DMS53 (cell line): ENCODE results near the gene TNIK.
"Not testable (repeated sequence)": the region's sequence is repeated elsewhere in the genome, so short reads cannot be mapped to it uniquely, and the experiment has no call there.

Experiments used
- DNase-seq: peaks from one replicate; lab custom pipeline; 2025; lab: John Stamatoyannopoulos, UW

Gene TNIK

GRCh38 chr3:171384101-171384891 is 75.9 kb downstream of the TNIK start:
- no peak for DNase-seq

- no peak for DNase-seq
Observed at GRCh38 chr3:171383206-171384018, 76.8 kb downstream of the TNIK start.

GRCh38 chr3:171382347-171382746 is 77.9 kb downstream of the TNIK start:
- not testable (repeated sequence) for DNase-seq

- DNase-seq: no peak
Observed at GRCh38 chr3:171380711-171381425, 79.3 kb downstream of the TNIK start.

GRCh38 chr3:171379961-171380483 is 80.2 kb downstream of the TNIK start:
- no peak for DNase-seq

- DNase-seq: no peak
Observed at GRCh38 chr3:171379281-171379680, 80.9 kb downstream of the TNIK start.

GRCh38 chr3:171378586-171378985 is 81.6 kb downstream of the TNIK start:
- DNase-seq: no peak

- DNase-seq: no peak
Observed at GRCh38 chr3:171377859-171378258, 82.3 kb downstream of the TNIK start.

GRCh38 chr3:171376596-171376947 is 83.6 kb downstream of the TNIK start:
- DNase-seq: no peak

- DNase-seq: no peak
Observed at GRCh38 chr3:171375666-171376595, 84.3 kb downstream of the TNIK start.

GRCh38 chr3:171374661-171375285 is 85.4 kb downstream of the TNIK start:
- no peak for DNase-seq

GRCh38 chr3:171374260-171374659 is 85.9 kb downstream of the TNIK start:
- no peak for DNase-seq

GRCh38 chr3:171373711-171374110 is 86.5 kb downstream of the TNIK start:
- DNase-seq: no peak

- DNase-seq: no peak
Observed at GRCh38 chr3:171372694-171373093, 87.5 kb downstream of the TNIK start.

GRCh38 chr3:171371354-171371753 is 88.9 kb downstream of the TNIK start:
- no peak for DNase-seq

GRCh38 chr3:171369156-171369555 is 91.0 kb downstream of the TNIK start:
- no peak for DNase-seq

GRCh38 chr3:171366738-171367137 is 93.5 kb downstream of the TNIK start:
- not testable (repeated sequence) for DNase-seq

GRCh38 chr3:171366043-171366442 is 94.2 kb downstream of the TNIK start:
- no peak for DNase-seq

- DNase-seq: no peak
Observed at GRCh38 chr3:171365489-171365888, 94.7 kb downstream of the TNIK start.

GRCh38 chr3:171364500-171364899 is 95.7 kb downstream of the TNIK start:
- no peak for DNase-seq

- no peak for DNase-seq
Observed at GRCh38 chr3:171363202-171363601, 97.0 kb downstream of the TNIK start.
